Measurements from ENCODE around the gene THAP4.

- TF ChIP-seq EP300 (IDR thresholded peaks at IDR 0.05) (no peak), CTCF (IDR thresholded peaks at IDR 0.05) (no peak), POLR2AphosphoS5 (IDR thresholded peaks at IDR 0.05) (no peak)
Measured at GRCh38 chr2:241563031-241563507, 73.9 kb downstream of the THAP4 start.
